ENCODE results near the gene CDC42BPB. TPM values are rescaled to one million over a fixed set of nuclear protein-coding genes. Genes with fewer than 3 reads are reported as not detected.
"Not testable (repeated sequence)": the region's sequence is repeated elsewhere in the genome, so short reads cannot be mapped to it uniquely, and the experiment has no call there.

The CDC42BPB gene
- total RNA-seq, 1 donor from 2014 or later, result 89.3 TPM

DNA sequence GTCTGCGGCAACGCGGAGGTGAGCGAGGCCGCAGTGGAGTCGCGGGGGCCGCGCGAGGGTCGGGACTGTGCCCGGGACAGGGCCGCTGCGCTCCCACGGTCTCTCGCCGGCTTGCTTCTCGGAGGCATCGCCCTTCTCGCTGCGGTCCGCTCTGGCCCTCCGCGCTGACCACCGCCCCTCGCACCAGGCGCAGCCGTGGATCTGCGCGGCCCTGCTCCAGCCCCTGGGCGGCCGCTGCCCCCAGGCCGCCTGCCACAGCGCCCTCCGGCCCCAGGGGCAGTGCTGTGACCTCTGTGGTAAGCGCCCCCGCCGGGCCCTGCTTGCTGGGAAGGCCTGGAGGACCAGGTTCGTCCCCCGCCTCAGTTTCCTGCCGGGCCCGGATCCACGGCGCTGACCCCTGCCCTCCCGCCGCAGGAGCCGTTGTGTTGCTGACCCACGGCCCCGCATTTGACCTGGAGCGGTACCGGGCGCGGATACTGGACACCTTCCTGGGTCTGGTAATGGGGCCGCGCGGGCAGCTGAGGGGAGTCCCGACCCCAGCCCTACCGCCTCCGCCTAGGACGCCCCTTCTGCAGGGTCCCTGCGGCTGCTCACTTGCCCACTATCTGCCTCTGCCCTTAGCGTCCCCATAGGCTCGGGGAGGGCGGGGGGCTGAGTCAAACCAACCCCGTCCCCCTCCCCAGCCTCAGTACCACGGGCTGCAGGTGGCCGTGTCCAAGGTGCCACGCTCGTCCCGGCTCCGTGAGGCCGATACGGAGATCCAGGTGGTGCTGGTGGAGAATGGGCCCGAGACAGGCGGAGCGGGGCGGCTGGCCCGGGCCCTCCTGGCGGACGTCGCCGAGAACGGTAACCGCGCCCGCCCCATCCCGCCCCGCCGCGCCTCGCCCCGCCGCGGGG lies 127.9 kb downstream of the CDC42BPB start:
- no peak for DNase-seq (ENCODE audit: low read depth in 2 of 2)

DNA sequence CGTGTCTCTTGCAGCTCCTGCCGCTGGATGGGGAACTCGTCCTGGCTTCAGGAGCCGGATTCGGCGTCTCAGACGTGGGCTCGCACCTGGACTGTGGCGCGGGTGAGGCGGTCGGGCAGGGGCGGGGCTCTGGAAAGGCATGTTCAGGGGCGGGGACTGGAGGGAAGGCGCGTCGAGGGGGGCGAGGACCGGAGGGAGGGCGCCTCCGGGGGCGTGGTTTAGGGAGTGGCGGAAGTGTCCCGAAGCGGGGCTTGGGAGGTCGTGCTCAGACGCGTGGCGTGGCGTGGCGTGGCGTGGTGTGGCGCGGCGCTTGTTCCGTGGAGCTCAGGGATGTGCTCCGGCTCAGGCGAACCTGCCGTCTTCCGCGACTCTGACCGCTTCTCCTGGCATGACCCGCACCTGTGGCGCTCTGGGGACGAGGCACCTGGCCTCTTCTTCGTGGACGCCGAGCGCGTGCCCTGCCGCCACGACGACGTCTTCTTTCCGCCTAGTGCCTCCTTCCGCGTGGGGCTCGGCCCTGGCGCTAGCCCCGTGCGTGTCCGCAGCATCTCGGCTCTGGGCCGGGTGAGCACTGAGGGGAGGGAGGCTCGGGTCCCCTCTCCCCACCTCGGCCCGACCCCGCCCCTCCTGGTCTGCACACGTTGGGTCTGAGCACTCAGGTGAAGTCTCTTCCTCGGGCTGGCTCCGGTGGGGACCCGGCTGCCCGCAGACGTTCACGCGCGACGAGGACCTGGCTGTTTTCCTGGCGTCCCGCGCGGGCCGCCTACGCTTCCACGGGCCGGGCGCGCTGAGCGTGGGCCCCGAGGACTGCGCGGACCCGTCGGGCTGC lies 128.7 kb downstream of the CDC42BPB start:
- DNase-seq (ENCODE audit: low read depth in 2 of 2), result peak in 1 of 2 donors; percentile 54

GRCh38 chr14:102927878-102928411 lies 129.4 kb downstream of the CDC42BPB start:
- DNase-seq (ENCODE audit: low read depth in 2 of 2), result no peak

- no peak for DNase-seq (ENCODE audit: low read depth in 2 of 2)
Measured at GRCh38 chr14:102927346-102927877, 129.9 kb downstream of the CDC42BPB start.

DNA sequence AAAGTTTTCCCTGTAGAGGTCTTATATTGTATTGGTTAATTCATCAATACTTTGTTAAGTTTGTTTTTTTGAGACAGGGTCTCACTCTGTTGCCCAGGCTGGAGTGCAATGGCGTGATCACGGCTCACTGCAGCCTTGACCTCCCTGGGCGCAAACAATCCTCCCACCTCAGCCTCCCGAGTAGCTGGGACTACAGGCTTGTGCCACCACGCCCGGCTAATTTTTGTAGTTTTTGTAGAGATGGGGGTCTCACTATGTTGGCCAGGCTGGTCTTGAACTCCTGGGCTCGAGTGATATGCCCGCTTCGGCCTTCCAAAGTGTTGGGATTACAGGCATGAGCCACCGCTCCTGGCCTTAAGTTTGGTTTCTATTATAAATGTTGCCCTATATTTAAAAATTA lies 130.5 kb downstream of the CDC42BPB start:
- DNase-seq (ENCODE audit: low read depth in 2 of 2), result not testable (repeated sequence)

DNA sequence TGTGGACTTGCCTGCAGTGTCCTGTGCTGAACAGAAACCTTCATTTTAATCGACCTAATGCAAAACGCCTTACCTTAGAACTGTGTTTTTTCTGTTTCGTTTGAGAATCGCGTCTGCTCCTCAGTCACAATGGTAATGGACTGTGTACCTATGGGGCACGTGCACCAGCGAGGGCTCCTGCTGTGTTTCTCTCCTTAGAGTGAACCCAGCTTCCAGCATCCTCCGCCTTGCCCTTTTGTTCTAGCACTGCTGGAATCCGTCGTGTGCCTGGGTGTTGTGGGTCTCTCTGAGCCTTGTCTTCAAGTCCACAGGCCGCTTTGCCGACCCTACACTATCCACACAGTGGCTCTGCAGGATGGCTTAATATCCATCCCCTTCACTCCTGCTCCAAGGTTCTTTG lies 131.2 kb downstream of the CDC42BPB start:
- no peak for DNase-seq (ENCODE audit: low read depth in 2 of 2)

DNA sequence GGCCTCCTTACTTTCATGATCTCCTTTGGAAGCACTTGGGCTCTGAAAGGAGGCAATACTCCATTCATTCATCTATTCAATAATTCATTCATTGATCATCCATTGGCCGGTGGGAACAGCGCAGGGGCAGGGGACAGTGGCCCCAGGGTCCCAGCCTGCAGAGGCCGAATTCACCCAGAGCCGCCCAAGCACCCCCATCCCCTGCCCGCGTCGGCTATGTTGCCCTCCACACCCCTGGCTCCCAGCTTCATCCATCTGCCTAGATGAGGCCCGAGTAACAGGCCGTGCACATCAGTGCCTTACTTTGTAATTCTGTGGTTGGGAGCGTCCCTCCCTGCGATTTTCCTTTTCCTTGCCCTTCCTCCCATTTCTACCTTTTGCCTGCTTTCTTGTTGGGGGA lies 131.7 kb downstream of the CDC42BPB start:
- DNase-seq (ENCODE audit: low read depth in 2 of 2), result no peak

DNA sequence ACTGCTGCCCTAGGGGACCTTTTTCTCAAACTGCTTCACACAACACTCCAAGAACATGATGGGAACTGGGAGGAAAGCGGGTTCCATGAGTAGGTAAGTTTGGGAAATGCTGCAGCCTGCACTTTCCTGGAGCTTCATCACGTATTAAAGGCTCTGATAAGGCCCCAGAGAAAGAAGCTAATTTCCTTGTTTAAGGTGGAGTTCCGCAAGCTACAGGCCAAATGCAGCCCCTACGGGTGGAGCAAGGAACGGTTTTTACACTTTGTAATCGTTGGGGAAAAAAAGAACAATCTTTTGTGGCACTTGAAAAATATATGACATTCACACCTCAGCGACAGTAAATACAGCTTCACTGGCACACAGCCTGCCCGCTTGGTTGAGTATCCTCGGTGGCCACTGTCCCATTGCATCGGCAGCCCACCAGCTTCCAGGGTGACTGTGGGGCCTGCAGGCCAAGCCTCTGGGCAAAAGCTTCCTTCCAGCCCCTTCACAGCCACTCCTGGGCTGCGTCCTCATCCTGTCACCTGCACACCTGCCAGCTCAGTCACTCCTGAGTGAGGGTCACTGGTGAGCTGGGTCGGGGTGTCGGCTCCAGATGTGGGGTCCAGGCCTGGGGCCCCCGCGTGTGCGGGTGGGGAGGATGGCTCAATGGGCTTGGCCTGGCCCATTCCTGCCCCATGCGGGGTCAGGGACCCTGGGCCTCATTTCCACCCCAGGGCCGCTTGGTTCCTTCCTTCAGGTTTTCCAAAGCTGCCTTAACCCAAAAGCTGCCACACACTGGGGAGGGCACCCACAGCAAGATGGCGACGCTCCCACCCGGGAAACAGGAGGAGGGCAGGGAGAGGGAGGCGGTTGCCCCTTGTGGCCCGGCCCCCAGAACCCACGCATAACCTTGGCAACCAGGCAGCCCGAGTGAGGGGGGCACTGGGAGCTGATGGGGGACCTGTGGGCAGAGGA lies 132.4 kb downstream of the CDC42BPB start:
- no peak for DNase-seq (ENCODE audit: low read depth in 2 of 2)

DNA sequence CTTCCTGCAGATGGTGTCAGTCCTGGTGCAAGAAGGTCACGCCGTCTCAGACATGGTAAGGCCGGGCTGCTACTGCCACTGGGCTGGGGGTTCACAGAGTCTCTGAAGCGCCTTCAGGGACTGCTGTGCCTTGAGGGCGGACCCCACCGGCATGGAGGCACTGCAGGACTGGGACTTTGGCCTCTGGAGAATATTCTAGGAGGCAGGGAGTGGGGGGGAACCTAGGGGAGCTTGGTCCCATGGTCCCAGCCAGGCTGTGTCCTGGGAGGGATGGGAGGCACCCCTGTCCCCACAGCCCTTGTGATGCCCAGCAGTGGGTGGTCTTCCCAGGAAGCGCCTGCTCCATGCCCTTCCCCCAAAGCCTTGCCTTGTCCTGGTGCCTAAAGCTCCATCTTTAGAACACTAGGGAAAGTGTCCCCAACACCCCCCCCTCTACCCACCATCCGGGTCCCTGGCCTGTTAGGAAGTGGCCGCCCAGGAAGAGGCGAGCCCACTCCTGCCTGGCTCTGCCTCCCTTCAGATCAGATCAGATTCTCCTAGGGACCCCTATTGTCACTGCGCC lies 133.3 kb downstream of the CDC42BPB start:
- DNase-seq (ENCODE audit: low read depth in 2 of 2), result no peak

GRCh38 chr14:102923201-102923924 lies 134.0 kb downstream of the CDC42BPB start:
- no peak for DNase-seq (ENCODE audit: low read depth in 2 of 2)

GRCh38 chr14:102922490-102923200 lies 134.7 kb downstream of the CDC42BPB start, which contains the start of gene AMN:
AMN (plus strand) TSS chr14:102922663; CDS start chr14:102922689, 26 bp downstream.
- peak in 1 of 2 donors; percentile 14 for DNase-seq (ENCODE audit: low read depth in 2 of 2)

GRCh38 chr14:102920998-102921304 lies 136.4 kb downstream of the CDC42BPB start:
- DNase-seq (ENCODE audit: low read depth in 2 of 2), result no peak

- DNase-seq (ENCODE audit: low read depth in 2 of 2), result no peak
Measured at GRCh38 chr14:102920273-102920997, 136.9 kb downstream of the CDC42BPB start.

DNA sequence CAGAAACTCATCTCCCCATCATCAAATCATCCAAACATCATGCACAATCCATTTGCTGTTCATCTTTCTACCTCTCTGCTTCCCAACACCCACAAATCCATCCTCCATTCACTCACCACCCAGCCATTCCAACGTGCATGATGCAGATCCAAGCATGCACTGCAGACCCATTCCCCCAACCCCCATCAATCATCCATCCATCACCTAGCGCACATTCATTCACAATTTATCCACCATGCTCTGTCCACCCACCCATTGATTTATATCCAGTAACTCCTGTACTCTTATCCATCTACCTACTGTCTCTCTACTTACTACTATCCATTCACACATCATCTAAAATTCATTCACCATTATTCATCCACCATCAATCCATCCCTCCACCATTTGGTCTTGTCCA lies 138.9 kb downstream of the CDC42BPB start:
- no peak for DNase-seq (ENCODE audit: low read depth in 2 of 2)

- peak; percentile 12 to 52 for DNase-seq (ENCODE audit: low read depth in 2 of 2)
Measured at GRCh38 chr14:102917469-102918211, 139.7 kb downstream of the CDC42BPB start.

DNA sequence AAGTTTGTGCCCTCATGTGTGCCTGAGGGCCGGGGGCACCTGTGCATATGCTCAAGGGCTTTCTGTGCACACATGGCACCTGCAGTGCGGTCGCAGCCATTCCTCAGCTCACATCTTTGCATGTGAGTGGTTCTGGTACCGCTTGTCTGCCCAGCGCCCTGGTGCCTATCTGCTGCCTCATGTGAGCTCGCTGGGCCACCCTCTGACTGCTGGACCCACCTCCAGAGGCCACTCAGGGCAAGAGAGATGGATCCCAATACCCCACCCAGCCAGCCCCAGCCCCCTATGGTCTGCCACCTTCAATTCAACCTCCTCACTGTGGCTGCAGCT lies 140.3 kb downstream of the CDC42BPB start:
- DNase-seq (ENCODE audit: low read depth in 2 of 2), result no peak

DNA sequence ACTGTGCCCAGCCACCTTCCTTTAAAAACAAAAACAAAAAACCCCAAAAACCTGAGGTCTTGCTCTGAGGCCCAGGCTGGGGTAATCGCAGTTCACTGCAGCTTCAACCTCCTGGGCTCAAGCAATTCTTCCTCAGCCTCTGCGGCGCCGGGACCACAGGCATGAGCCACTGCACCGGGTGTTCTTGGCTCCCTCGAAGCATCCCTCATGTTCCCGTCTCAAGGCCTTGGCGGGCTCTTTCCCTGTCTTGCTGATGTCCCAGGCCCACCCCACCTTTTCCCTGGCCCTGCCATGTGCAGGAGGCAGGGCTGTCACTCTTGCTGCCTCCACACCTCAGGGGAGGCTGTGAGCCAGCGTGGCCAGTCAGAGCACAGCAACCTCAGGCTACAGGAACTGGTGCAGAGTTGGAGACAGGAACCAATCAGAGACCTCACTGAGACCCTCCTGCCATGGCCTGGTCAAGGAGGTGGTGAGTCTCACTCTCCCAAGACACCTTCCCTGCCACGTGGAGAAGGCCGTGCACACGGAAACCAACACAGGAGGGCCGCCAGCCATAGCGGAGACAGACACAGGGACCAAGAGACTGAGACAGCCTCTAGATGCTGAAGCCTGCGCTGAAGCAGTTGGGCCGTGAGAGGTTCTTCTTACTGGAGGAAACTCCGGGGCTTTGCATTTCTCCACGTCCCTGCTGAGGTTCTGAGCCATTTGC lies 140.8 kb downstream of the CDC42BPB start:
- DNase-seq (ENCODE audit: low read depth in 2 of 2), result no peak
